ENCODE data around the gene ELAVL4. TPM values are rescaled to one million over a fixed set of nuclear protein-coding genes. Genes with fewer than 3 reads are reported as not detected.

Gene ELAVL4
- total and polyA plus RNA-seq, 2 of the 8 experiments (the other 6 are each of a cell fraction or from before 2014, with no cell fraction given) = 0.21 to 0.89 TPM

GRCh38 chr1:50109647-50110075, 941 bp downstream of the ELAVL4 start (continued):
- no peak for TF ChIP-seq CHD7 (IDR thresholded peaks at IDR 0.05; ENCODE audit: insufficient replicate concordance, low read length)
